ENCODE measurements around the gene KLF15.

DNA sequence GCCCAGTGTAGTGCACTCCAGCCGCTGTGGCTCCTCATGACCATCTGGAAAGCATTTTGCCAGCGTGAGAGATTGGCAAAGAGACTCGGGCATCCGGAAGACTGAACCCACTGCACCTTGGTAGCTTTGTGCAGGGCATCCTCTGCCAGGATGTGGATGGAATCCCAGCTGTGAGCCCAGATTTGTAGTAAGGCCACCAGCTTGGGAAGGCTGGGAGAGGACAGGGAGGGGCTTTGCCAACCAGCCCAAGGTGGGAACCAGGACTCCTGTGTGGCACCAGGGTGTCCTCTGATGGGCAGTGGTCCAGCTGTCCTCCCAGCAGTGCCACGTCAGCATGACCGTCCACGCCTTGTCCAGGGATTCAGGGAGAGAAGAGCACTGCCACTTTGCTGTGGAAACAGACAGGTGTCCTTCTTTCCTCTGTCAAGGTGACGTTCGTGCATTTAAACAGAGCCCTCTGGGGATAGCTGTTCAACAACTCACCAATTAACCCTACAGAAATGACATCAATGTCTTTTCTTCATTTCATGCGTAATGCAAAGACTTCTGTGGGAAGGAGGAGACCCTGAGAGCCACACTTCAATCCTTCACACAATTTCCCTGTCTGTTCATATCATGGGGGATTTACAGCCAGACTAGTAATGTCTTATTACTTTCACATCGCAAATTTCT lies 19.1 kb downstream of the KLF15 start:
- TF ChIP-seq, protein P1, sequence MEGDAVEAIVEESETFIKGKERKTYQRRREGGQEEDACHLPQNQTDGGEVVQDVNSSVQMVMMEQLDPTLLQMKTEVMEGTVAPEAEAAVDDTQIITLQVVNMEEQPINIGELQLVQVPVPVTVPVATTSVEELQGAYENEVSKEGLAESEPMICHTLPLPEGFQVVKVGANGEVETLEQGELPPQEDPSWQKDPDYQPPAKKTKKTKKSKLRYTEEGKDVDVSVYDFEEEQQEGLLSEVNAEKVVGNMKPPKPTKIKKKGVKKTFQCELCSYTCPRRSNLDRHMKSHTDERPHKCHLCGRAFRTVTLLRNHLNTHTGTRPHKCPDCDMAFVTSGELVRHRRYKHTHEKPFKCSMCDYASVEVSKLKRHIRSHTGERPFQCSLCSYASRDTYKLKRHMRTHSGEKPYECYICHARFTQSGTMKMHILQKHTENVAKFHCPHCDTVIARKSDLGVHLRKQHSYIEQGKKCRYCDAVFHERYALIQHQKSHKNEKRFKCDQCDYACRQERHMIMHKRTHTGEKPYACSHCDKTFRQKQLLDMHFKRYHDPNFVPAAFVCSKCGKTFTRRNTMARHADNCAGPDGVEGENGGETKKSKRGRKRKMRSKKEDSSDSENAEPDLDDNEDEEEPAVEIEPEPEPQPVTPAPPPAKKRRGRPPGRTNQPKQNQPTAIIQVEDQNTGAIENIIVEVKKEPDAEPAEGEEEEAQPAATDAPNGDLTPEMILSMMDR (IDR thresholded peaks at IDR 0.05): no peak
- no peak for TF ChIP-seq ESRRA (CRISPR knock-in tag; IDR thresholded peaks at IDR 0.05; ENCODE audit: borderline replicate concordance)
- TF ChIP-seq, protein P2, sequence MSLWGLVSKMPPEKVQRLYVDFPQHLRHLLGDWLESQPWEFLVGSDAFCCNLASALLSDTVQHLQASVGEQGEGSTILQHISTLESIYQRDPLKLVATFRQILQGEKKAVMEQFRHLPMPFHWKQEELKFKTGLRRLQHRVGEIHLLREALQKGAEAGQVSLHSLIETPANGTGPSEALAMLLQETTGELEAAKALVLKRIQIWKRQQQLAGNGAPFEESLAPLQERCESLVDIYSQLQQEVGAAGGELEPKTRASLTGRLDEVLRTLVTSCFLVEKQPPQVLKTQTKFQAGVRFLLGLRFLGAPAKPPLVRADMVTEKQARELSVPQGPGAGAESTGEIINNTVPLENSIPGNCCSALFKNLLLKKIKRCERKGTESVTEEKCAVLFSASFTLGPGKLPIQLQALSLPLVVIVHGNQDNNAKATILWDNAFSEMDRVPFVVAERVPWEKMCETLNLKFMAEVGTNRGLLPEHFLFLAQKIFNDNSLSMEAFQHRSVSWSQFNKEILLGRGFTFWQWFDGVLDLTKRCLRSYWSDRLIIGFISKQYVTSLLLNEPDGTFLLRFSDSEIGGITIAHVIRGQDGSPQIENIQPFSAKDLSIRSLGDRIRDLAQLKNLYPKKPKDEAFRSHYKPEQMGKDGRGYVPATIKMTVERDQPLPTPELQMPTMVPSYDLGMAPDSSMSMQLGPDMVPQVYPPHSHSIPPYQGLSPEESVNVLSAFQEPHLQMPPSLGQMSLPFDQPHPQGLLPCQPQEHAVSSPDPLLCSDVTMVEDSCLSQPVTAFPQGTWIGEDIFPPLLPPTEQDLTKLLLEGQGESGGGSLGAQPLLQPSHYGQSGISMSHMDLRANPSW (CRISPR knock-in tag; conservative IDR thresholded peaks at IDR 0.05; ENCODE audit: low read depth): no peak
- TF ChIP-seq, protein P3, sequence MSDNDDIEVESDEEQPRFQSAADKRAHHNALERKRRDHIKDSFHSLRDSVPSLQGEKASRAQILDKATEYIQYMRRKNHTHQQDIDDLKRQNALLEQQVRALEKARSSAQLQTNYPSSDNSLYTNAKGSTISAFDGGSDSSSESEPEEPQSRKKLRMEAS (CRISPR knock-in tag; IDR thresholded peaks at IDR 0.05): no peak
- TF ChIP-seq, protein P4, sequence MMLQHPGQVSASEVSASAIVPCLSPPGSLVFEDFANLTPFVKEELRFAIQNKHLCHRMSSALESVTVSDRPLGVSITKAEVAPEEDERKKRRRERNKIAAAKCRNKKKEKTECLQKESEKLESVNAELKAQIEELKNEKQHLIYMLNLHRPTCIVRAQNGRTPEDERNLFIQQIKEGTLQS (CRISPR knock-in tag; conservative IDR thresholded peaks at IDR 0.05): no peak
- TF ChIP-seq, protein P5, sequence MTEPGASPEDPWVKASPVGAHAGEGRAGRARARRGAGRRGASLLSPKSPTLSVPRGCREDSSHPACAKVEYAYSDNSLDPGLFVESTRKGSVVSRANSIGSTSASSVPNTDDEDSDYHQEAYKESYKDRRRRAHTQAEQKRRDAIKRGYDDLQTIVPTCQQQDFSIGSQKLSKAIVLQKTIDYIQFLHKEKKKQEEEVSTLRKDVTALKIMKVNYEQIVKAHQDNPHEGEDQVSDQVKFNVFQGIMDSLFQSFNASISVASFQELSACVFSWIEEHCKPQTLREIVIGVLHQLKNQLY (CRISPR knock-in tag; IDR thresholded peaks at IDR 0.05): no peak

Data from WTC11 (cell line).